ENCODE data around the gene NCOA1.

DNA sequence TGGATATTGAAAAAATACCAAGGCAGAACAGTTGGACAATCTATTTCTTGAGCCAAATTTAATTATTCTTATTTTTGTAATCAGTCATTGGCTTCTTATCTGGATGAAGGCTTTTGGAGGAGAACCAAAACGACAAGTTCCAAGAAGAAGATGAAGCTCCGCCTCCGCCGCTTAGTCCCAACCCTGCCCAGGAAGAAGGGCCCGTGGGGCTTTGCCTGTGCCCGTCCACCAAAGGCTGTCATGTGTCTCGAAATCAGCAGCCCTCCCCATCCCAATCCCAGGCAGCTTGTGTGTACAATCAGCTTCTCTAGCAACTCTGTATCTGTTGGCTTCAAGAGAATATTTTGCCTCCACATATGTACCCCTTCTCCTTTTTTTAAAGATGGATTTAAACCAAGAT, 277.5 kb downstream of the NCOA1 start:
- TF ChIP-seq, protein P1, sequence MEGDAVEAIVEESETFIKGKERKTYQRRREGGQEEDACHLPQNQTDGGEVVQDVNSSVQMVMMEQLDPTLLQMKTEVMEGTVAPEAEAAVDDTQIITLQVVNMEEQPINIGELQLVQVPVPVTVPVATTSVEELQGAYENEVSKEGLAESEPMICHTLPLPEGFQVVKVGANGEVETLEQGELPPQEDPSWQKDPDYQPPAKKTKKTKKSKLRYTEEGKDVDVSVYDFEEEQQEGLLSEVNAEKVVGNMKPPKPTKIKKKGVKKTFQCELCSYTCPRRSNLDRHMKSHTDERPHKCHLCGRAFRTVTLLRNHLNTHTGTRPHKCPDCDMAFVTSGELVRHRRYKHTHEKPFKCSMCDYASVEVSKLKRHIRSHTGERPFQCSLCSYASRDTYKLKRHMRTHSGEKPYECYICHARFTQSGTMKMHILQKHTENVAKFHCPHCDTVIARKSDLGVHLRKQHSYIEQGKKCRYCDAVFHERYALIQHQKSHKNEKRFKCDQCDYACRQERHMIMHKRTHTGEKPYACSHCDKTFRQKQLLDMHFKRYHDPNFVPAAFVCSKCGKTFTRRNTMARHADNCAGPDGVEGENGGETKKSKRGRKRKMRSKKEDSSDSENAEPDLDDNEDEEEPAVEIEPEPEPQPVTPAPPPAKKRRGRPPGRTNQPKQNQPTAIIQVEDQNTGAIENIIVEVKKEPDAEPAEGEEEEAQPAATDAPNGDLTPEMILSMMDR (IDR thresholded peaks at IDR 0.05), result no peak
- TF ChIP-seq POLR2A (IDR thresholded peaks at IDR 0.05), result no peak

Measured in testis (tissue), 2 donors.